Suppressor macrophage treated with lipopolysaccharide for 4 hours (primary cell): ENCODE results near the gene SKIL.
"Not testable (repeated sequence)": the region's sequence is repeated elsewhere in the genome, so short reads cannot be mapped to it uniquely, and the experiment has no call there.

ENCODE experiments used
- DNase-seq: peaks from one replicate; pipeline ENCODE4 v3.0.0-alpha.2; 2020

The SKIL gene, protein sequence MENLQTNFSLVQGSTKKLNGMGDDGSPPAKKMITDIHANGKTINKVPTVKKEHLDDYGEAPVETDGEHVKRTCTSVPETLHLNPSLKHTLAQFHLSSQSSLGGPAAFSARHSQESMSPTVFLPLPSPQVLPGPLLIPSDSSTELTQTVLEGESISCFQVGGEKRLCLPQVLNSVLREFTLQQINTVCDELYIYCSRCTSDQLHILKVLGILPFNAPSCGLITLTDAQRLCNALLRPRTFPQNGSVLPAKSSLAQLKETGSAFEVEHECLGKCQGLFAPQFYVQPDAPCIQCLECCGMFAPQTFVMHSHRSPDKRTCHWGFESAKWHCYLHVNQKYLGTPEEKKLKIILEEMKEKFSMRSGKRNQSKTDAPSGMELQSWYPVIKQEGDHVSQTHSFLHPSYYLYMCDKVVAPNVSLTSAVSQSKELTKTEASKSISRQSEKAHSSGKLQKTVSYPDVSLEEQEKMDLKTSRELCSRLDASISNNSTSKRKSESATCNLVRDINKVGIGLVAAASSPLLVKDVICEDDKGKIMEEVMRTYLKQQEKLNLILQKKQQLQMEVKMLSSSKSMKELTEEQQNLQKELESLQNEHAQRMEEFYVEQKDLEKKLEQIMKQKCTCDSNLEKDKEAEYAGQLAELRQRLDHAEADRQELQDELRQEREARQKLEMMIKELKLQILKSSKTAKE

DNA sequence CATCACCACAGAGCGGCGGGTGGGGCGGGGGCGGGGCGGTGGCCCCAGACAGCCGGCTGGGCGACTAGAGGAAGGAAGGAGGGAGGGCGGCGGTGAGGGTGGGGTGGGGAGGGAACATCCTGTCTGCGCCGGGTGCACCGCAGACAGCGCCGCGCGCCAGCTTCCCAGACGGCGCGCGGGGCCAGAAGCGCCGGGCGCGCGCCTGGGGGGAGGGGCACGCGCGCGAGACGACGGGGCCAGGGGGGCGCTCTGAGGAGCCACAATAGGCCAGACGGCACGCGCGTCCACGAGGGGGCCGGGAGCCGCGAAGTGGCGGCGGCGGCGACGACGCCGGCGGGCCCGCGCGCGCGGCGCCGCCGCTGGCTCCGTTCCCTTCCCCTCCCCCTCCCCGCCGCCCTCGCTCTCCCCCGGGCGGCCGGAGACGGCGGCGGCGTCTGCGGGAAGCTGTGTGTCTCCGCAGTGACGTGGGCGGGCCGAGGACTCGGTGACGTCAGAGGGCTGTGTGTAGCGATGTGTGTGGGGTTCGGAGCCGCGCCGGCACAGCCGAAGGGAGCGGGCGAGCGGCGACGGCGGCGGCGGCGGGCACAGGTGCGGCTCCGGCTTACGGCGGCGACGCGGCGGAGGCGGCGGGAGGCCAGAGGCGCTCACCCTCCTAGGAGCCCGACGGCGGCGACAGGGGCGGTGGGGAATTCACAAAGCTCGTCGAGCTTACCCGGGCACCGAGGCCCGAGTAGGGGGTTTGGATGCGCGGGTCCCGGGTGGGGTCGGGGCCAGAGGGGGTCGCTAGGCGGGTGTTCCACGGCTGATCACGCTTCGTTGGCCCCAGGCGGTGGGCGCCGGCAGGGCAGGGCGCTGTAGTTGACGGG lies at the start of gene SKIL:
Gene SKIL, plus strand, starts transcription at position 540 of the 866 bp plus-strand sequence. CDS start 2,617 bp downstream, outside the sequence.
- DNase-seq, result peak; percentile 98

DNA sequence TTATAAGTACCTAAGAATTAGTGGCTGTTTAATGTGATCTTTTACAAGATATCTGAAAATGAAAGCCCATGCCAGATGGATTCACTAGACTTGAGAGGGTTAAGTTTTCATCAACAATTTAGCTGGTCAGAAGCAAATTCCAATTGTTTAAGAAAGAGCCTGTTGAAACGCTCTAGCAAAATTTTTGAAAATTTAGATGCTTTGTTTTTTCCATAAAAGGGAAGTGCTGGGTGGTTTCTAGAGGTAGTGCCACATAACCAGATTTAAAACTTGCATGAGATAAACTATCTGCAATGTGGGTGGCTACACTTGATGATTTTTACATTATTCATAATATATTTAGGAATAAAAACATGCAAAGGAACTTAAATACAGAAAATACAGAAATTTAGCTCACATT lies 48.5 kb upstream of the SKIL start:
- DNase-seq, result no peak

DNA sequence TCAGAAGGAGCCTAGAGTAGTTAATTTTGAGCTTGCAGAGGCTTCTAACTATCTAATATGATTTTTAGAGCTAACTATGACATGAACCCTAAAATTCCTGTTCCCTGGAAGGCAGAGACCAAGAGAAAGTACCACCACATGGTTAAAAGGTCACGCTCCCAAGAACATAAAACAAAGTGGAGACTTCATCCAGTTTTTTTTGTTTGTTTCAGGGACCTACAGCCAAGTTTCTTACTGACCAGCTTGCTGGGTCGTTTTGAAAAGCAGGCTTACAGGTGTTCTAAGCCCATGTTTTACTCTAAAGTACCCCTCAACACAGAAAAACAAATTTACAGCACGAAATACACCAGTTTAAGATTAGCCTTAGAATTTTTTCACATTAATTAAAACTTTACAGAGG lies 39.6 kb upstream of the SKIL start:
- no peak for DNase-seq

DNA sequence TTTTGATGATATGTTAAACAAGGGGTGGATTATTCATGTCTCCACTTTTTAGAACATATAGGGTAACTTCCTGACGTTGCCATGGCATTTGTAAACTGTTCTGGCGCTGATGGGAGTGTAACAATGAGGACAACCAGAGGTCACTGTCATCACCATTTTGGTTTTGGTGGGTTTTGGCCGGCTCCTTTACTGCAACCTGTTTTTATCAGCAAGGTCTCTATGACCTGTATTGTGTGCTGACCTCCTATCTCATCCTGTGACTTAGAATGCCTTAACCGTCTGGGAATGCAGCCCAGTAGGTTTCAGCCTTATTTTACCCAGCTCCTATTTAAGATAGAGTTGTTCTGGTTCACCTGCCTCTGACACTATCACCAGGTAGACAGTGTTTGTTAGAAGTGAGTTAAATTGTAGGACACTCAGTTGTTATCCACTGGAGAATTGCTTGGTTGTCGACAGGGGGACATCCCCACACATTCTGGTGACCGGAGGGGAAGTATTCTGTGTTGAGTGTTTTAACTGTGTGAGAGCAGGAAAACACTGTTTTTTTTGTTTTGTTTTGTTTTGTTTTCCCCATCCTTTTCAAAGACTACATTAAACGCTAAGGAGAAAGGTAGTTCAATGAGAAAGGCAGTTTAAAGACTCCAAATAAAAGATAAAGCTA lies 36.9 kb upstream of the SKIL start:
- DNase-seq, result no peak

DNA sequence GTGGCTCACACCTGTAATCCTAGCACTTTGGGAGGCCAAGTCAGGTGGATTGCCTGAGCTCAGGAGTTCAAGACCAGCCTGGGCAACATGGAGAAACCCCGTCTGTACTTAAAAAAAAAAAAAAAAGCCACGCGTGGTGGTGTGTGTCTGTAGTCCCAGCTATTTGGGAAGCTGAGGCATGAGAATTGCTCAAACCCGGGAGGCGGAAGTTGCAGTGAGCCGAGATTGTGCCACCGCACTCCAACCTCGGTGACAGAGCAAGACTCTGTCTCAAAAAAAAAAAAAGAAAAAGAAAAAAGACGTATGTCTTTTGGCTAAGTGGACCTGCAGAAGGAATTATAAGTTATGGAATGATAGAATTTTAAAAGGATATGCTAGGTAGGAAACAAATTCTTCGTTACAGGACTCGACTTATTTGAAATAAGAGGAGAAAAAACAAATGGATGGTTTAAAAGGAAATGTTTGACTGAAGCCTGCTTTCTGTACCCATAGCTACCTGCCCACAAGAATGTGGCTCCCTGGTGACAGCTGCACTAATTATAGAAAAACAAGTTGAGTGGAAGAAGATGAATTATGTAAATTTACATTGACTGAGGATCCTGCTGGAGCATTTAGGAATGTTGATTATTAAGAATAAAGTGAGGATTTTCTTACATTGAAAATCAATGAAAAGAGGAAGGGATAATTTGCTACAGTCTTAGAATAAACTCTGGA lies 36.0 kb upstream of the SKIL start:
- DNase-seq, result peak; percentile 37

DNA sequence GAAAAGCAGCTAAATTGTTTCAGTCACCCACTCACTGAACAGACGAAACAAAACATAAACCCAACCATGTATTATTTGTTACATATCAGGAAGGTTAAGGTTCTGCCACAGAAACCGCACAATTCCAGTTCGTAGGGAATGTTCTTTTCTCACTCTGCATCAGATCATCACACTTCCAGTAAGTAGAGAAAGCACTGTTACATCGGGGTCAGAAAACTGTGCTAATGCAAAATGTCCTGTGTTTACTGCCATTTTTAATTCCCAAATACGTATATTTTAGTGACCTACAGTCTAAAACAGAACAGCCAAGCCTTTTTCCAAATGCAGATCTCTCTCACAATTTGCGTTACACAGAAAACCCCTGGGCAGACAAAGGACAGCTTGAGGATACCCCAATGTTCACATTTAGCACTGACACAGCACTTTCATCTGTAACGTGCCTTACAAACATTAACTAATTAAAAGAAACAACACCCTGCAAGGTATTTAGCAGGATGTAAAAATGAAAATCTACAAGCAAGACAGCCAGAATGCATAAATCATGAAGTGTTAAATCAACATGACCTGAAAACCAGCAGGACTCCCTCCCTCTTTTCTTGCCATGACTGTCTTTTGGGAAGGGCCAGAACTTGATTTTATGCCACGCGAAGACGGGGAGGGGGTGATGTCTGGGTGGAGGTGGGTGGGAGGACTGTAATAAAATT lies 34.8 kb upstream of the SKIL start:
- no peak for DNase-seq

DNA sequence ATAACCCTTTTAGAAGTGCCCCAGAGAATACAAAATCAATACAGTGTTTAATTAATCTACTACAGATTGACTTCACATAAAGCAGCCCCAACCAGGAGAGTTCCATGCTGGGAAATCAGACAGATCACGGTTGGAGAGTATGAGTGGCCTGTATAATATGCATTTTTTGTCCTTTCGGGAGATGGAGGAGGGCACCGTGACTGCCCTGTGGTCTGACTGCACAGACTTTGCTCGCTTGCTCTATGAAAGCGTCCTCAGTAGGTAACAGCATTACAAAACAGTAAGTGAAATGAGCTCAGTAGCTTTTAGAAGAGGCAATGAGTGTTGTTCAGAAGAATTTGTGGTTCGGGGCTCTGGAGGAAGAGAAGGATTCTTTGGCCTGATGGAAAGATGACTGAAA lies 34.2 kb upstream of the SKIL start:
- no peak for DNase-seq

DNA sequence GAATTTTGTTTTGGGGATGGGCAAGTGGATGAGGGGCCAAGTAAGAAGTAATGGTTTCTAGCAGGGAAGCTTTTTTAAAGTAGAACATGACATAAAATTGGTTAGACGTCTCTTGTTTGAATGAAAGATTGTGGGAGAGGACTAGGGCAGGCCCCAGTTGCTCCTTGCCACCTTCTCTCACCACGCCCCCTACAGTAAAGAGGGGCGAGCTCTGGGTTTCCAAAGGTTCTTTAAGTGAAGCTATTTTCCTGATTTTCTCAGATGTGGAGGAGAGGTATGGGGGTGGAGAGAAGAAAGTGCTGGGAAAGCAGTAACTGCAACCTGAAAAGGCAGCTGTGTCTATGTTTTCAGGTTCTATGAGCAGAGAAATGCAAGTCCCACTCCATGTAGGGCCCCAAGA lies 32.6 kb upstream of the SKIL start:
- DNase-seq, result no peak

DNA sequence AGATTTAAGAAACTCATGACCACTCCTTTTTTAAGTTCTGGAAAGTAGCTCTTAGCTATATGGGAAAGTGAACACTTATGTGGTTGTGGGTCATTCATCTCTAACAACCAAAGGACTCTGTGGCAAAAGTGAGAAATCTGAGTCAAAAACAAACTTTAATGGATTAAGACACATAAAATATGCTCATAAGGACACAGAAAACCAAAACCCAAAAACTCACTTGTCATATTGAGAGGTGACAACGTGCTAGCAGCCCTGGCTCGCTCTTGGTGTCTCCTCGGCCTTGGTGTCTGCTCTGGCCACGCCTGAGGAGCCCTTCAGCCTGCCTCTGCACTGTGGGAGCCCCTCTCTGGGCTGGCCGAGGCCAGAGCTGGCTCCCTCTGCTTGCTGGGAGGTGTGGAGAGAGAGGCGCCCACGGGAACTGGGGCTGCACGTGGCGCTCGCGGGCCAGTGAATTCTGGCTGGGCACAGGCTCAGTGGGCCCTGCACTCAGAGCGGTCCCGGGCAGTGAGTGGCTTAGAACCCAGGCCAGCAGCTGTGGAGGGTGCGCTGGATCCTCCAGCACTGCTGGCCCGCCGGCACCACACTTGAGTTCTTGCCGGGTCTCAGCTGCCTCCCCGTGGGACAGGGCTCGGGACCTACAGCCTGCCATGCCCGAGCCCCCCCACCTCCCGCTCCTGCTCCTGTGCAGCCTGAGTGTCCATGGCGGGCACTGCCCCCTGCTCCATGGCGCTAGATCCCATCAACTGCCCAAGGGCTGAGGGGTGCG lies 30.3 kb upstream of the SKIL start:
- no peak for DNase-seq

DNA sequence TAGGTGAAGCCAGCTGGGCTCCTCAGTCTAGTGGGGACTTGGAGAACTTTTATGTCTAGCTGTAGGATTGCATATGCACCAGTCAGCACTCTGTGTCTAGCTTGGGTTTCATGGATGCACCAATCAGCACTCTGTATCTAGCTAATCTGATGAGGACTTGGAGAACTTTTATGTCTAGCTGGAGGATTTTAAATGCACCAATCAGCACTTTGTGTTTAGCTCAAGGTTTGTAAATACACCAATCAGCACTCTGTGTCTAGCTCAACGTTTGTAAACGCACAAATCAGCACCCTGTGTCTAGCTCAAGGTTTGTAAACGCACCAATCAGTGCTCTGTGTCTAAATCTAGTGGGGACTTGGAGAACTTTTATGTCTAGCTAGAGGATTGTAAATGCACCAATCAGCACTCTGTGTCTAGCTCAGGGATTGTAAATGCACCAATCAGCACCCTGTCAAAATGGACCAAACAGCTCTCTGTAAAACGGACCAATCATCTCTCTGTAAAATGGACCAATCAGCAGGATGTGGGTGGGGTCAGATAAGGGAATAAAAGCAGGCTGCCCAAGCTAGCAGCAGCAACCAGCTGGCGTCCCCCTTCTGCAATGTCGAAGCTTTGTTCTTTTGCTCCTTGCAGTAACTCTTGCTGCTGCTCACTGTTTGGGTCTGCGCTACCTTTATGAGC lies 29.5 kb upstream of the SKIL start:
- DNase-seq, result not testable (repeated sequence)

DNA sequence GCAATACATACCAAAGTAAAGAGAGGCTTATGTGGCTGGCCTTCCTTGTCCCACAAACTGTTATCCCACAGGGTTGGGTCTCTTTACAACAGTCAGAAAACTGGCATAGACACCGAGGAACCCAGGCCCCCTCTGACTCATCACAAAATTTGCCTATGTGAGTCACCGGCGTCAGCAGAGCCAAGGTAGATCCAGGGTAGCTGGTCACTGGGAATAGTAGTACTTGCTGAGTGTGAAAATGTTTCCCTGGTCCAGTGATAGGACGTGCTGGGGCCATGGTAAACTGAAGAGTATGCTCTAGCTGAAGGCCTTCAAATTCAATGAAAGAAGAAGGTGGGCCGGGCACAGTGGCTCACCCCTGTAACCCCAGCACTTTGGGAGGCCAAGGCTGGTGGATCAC lies 27.1 kb upstream of the SKIL start:
- no peak for DNase-seq

DNA sequence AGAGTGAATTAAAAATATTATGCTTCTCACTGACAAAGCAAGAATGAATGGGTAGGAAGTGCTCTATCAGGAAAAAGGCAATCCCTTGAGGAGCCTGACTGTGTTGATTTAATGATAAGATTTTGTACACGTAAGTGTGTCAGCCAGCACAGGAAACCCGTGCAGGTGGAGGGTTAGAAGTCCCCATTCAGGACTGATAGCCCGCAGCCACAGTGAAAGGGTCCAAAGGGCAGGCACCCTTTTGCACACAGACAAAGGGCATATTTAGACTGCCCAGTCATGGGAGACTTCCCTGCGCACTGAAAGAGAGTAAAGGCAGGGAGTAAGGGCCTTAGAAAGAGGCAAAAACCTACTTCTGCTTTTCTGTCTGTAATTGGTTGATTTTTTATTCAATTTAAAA lies 26.4 kb upstream of the SKIL start:
- no peak for DNase-seq

DNA sequence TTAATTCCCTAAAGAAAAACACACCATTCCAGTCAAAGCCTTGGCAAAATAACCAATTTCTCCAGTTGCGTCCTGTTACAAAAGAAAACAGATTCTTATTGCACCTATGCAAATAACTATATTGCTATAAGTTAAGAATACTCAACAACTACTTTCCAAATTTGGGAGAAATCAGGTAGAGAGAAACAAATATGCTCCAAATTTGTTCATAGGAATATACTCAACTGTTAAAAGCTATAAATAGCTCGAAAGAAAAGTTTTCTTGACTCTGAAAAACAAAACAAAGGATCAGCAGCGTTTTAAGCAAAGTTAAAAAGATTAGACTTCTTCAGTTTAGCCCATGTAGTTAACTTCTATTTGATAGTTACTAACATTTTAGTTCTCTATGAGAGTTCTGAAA lies 20.1 kb upstream of the SKIL start:
- DNase-seq, result no peak

DNA sequence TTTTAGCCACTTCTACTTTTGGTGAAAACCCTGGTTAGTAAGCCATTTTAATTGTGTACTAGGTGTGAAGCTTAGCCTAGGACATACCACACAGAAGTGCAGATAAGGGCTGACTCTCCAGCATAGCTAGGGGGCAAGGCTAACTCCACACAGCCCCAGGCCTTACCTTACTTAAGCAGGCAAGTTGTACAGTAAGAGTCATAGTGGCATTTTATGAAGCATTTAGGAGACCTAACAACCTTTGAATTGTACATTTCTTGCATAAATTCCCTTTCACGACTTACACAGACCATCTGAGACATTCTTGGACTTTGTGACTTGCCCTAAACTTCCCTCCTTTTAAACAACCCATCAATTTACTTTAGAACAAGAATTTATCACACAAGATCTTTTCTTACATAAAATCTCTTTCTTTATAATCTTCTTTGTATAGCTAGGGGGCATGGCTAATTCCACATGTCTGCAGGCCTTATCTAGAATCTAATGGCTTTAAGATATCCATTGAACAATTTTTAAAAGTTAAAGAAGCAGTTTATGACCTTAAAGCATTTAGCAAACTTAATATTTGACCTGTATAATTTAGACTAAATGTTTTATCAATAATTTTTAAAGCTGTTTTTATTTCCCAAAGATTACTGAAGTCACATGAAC lies 18.7 kb upstream of the SKIL start:
- DNase-seq, result no peak

DNA sequence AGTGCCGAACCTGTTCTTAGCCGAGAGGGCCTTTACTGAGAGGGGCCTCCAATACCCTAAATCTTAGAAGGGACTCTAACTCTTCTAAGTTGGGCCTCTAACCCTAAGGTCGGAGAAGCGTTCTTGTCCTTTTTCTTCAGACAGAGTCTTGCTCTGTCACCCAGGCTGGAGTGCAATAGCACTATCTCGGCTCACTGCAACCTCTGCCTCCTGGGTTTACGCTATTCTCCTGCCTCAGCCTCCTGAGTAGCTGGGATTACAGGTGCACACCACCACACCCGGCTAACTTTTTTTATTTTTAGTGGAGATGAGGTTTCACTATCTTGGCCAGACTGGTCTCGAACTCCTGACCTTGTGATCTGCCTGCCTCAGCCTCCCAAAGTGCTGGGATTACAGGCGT lies 15.2 kb upstream of the SKIL start:
- not testable (repeated sequence) for DNase-seq

DNA sequence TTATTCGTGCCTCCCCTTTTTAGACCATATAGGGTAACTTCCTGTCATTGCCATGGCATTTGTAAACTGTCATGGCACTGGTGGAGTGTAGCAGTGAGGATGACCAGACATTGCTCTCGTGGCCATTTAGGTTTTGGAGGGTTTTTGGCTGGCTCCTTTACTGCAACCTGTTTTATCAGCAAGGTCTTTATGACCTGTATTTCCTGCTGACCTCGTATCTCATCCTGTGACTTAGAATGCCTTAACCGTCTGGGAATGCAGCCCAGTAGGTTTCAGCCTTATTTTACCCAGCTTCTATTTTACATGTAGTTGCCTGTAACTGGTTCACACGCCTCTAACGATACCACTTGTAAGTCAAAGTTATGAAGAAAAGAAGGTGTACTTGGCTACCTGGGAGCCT lies 13.7 kb upstream of the SKIL start:
- DNase-seq, result not testable (repeated sequence)

DNA sequence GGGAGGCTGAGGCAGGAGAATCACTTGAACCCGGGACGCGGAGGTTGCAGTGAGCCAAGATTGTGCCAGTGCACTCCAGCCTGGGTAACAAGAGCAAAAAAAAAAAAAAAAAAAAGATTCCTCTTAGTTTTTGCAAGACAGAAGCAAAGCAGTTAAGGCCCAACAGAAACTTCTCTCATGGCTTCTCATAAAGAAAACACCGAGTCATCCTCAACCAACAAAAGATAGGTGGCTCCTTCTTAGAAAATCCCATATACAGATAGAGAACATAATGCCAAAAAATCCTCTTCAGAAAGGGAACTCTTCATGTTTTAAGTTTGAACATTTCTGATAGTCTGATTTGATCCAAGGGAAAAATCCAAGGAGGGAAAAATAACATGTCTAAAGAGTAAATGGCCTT lies 12.5 kb upstream of the SKIL start:
- no peak for DNase-seq

DNA sequence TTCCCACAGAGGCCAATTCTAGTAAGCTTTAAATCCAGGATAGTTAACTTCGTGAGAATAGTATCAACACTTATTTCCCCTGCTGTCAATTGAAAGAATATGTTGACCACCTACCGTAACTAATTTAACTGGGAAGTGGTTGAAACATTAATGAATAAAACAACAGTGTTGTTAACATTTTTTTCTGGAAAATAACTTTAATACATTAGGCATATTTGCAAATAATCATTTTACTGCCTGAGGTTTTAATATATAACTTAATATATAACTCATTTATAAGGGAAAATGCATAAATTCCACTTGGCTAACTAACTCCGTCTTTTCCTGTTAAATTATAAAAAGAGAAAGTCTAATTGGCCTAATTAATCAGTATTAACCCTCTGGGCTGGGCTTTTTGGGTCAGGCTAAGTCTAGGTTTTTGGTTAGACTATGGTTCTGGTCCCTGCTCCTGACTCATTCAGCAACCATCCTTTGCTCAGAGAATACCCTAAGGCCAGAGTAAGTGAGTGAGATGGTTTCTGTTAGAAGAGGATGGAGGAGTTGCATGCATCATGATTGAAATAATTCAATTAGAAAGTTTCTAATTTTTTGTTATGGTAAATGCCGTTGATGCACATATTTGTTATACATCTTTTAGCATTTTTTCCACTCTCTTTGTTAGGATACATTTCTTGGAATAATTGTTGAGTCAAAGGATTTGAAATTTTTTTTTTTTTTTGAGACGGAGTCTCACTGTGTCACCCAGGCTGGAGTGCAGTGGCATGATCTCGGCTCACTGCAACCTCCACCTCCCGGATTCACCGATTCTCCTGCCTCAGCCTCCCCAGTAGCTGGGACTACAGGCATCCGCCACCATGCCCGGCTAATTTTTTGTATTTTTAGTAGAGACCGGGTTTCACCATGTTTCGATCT lies 10.8 kb upstream of the SKIL start:
- no peak for DNase-seq
